ENCODE measurements around the gene SNRNP48. TPM values are rescaled to one million over a fixed set of nuclear protein-coding genes. Genes with fewer than 3 reads are reported as not detected.

SNRNP48 gene
- total RNA-seq, 1 experiment from 2014 or later = 7.6 TPM

GRCh38 chr6:7640607-7641577, 50.9 kb downstream of the SNRNP48 start:
- DNase-seq (ENCODE audit: low spot score) = peak; percentile 12

- DNase-seq (ENCODE audit: low spot score) = no peak
These were observed 52.8 kb downstream of the SNRNP48 start for GRCh38 chr6:7642791-7643190.

- DNase-seq (ENCODE audit: low spot score) = no peak
These were observed 54.4 kb downstream of the SNRNP48 start for GRCh38 chr6:7644417-7644816.

GRCh38 chr6:7646394-7646793, 56.4 kb downstream of the SNRNP48 start:
- no peak for DNase-seq (ENCODE audit: low spot score)

DNA sequence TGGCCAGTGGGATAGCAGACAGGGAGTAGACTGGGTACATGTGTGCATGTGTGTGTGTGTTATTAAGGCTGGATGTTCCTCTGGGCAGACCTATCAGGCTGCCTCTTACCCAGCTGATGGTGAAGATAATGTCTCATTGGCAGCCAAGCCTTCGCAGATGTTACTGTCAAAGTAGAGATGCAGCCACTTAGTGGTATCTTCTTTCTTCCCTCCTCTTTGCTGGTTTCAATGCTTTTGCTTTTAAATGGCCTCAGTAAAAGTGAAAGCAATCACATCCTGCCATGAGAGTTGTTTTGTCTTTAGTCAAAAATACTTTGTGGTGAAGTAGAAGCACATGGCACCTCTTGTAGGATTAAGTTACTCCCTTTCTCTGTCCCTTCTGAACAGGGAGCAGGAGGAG, 57.5 kb downstream of the SNRNP48 start:
- DNase-seq (ENCODE audit: low spot score) = no peak

DNA sequence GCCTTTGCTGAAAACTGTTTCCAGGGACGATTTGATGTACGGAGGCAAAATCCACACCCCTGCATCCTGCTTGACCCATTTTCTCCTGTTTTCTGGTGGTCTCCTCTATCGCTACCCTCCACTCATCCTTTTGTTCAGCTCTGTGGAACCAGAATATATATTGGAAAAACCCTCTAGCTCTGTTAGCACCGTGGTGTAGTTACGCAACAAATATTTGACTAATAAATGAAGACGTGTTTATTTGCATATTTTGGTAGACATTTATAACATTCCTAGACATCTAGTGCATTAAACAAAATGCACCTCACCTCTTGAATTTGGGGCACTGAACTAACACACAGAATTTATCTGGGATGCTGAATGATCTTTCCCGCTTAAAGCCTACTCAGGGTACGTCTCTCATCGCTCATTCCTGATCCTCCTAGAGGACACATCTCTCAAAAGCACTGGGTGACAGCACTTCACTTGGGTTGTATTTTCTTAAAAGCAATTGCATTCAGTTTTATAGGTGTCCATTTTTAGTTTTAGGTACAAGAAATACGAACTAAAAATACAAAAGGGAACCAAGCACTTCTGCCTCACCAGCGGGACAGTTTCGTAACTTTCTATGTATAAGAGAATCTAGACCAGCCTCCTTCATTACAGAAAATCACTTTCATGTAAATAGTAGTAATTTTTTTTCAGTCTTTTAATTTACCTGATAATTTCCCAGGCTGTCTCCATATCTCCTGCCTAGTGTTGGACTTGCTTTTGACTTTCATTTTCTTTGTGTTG, 59.2 kb downstream of the SNRNP48 start:
- no peak for DNase-seq (ENCODE audit: low spot score)

GRCh38 chr6:7650878-7651277, 60.9 kb downstream of the SNRNP48 start:
- DNase-seq (ENCODE audit: low spot score) = no peak

GRCh38 chr6:7652957-7653356, 63.0 kb downstream of the SNRNP48 start:
- DNase-seq (ENCODE audit: low spot score) = no peak

- DNase-seq (ENCODE audit: low spot score) = no peak
These were observed 66.4 kb downstream of the SNRNP48 start for GRCh38 chr6:7656355-7656754.

- no peak for DNase-seq (ENCODE audit: low spot score)
These were observed 68.5 kb downstream of the SNRNP48 start for GRCh38 chr6:7658543-7658942.

- no peak for DNase-seq (ENCODE audit: low spot score)
These were observed 71.4 kb downstream of the SNRNP48 start for GRCh38 chr6:7661364-7661763.

Other genes starting within 250 kb of the SNRNP48 start
- gene CAGE1, start 200.5 kb upstream of the SNRNP48 start, total RNA-seq (2014; rRNA removed; shearing (Covaris generic)) = 0.10 and 0.16 TPM in 2 replicates
- gene RIOK1, start 200.4 kb upstream of the SNRNP48 start, total RNA-seq (2014; rRNA removed; shearing (Covaris generic)) = 21.9 and 28.4 TPM in 2 replicates
- gene DSP, start 48.5 kb upstream of the SNRNP48 start, total RNA-seq (2014; rRNA removed; shearing (Covaris generic)) = 28.0 and 29.7 TPM in 2 replicates
- gene BMP6, start 135.9 kb downstream of the SNRNP48 start, total RNA-seq (2014; rRNA removed; shearing (Covaris generic)) = not detected in 2 replicates

All from HT-29 (cell line).